ENCODE measurements around the gene CTDSP1.

- no peak for TF ChIP-seq CTCF (IDR thresholded peaks at IDR 0.05)
- no peak for TF ChIP-seq POLR2A (IDR thresholded peaks at IDR 0.05)
- no peak for TF ChIP-seq EP300 (IDR thresholded peaks at IDR 0.05)
Observed at GRCh38 chr2:218428846-218429558, 29.3 kb downstream of the CTDSP1 start.

All from tibial nerve (tissue), 4 donors.